D721Med (cell line): ENCODE data around the gene SNUPN.
A peak's percentile ranks its signal among the peaks of the same experiment; 100 is the strongest.

Experiments used
- DNase-seq: peaks from one replicate; pipeline ENCODE4 v3.0.0; 2011; ENCODE audit warnings: low spot score; ENCODE audit not compliant: insufficient read length
- FAIRE-seq: peaks from 2 replicates; lab custom pipeline; 2011; peaks lifted over from hg19 to GRCh38; lab: Jason Lieb, UNC
- CTCF ChIP-seq: IDR thresholded peaks from 2 replicates; pipeline ENCODE4 v1.5.1; 2012; ENCODE audit warnings: mild to moderate bottlenecking, control low read depth; ENCODE audit not compliant: insufficient read depth; ENCODE audit errors: missing control alignments

Gene SNUPN

GRCh38 chr15:75647370-75648155 lies 22.0 kb upstream of the SNUPN start, which contains the start of gene SNX33:
SNX33 (plus strand) TSS chr15:75647912; CDS start chr15:75649103, 1,191 bp downstream.
- TF ChIP-seq CTCF: peak; percentile 17
- no peak for FAIRE-seq
- peak; percentile 65 for DNase-seq

DNA sequence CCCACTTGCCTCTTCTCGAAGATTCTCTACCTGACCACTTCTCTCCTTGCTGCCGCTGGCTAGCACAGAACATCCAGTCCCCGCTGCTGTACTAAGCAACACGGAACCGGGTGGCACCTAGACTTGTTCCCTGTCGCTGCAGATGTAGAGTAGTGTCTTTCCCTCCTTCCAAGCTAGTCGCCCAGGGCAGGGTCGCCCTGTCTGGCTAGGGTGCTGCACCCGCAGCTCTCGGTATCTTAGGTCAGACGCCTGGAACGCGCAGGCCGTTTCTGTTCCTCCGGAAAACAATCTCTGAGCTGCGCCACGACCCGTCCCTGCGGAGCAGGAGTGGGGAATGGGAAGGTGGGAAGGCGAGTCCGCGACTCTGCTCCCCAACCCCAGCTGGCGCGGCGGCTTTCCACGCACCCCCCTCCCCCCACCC lies 21.4 kb upstream of the SNUPN start:
- no peak for DNase-seq
- no peak for FAIRE-seq
- TF ChIP-seq CTCF: no peak

DNA sequence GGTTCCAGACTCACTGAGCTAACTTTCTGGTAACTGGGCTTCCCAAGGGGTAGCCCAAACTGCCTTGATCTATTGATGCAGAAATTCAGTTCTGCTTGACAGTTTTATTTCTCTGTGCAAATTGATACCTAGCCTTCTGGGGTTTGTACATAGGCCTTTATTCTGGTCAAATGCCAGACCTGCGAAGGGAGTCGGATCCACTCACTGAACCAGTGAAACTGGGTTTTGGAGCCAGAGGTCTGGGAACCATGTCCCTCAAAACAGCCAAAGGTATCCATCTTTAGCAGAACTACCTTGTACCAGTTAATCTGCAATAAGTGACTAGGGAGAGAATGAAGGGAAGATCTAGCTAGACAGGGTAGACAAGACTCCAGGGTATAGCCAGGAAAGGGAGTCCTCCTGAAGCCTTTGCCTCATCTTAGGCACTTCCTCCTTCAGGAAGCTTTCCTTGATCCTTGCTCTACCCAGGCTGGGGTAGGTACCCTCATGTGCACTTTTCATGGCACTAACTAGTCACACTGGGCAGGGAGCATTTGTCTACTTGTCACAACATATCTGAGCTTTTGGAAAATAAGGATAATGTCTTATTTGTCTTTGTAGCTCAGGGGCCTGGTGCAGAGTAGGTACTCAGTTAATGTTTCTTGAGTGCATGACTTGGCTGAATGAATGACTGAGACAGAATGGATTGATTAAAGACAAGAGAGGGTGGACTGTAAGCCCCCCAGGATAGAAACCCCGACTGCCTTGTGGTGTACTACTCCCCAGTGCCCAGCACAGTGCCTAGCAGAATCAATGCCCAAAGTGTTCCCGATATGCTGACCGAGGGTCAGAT lies 20.8 kb upstream of the SNUPN start:
- no peak for TF ChIP-seq CTCF
- no peak for FAIRE-seq
- no peak for DNase-seq

GRCh38 chr15:75644376-75644775 lies 18.9 kb upstream of the SNUPN start:
- DNase-seq (no peak), FAIRE-seq (no peak)
- no peak for TF ChIP-seq CTCF

DNA sequence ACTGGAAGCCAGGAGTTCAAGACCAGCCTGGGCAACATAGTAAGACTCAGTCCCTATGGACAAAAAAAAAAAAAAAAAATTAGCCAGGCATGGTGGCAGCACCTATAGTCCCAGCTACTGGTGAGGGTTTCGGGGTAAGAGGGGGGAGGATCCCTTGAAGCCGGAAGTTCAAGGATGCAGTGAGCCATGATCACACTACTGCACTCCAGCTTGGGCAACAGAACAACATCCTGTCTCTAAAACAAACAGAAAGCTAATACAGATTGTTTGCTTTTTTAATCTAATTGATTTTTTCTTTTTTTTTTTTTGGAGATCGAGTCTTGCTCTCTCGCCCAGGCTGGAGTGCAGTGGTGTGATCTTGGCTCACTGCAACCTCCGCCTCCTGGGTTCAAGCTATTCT lies 16.1 kb upstream of the SNUPN start:
- no peak for TF ChIP-seq CTCF
- FAIRE-seq (no peak), DNase-seq (no peak)

GRCh38 chr15:75641179-75641503 lies 15.6 kb upstream of the SNUPN start:
- FAIRE-seq (no peak), DNase-seq (no peak)
- no peak for TF ChIP-seq CTCF
